GM12801 (cell line): ENCODE measurements around the gene ARHGEF9.

Source experiments
- CTCF ChIP-seq: IDR thresholded peaks from one replicate; pipeline ENCODE4 v1.5.1; 2011; ENCODE audit warnings: control low read depth; ENCODE audit not compliant: insufficient read length; ENCODE audit errors: extremely low read depth

The ARHGEF9 gene

GRCh38 chrX:63784346-63784901 lies 590 bp downstream of the ARHGEF9 start:
- no peak for TF ChIP-seq CTCF

DNA sequence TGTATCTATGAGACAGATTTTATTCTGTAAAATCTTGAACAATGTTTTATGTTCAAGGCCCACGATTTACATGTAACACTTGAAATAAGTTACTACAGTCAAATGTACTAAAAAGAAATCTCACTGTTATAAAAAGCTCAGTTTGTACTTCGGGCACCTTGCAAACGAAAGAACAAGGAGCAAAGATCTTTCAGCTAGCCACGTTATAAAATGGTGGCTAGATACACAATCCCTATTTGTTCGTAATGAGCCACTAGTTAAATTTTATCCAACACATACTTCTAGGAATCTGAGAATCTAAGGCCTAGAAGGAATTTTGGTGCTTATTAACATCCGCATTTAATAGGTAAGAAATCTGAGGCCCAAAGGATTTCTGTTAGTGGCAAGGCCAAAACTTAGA lies 2.5 kb downstream of the ARHGEF9 start:
- no peak for TF ChIP-seq CTCF

- no peak for TF ChIP-seq CTCF
Observed at GRCh38 chrX:63768760-63769159, 16.3 kb downstream of the ARHGEF9 start.

DNA sequence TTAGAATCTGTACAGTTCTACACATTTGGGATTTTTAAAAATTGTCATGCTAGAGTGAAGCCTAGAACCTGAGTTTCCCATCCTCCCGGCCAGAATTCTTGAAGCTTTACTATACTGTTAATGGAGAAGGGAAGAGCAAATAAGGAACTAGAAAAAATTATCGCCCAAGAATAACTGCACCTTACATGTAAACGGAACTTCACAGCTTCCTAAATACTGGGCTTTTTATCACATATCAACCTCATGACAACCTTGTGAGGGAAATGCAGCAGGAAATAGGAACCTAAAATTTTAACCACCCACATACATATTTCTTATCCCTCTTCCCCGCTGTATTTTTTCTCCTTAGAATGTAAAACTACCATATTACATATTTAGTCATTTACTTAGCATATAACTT lies 19.3 kb downstream of the ARHGEF9 start:
- no peak for TF ChIP-seq CTCF

DNA sequence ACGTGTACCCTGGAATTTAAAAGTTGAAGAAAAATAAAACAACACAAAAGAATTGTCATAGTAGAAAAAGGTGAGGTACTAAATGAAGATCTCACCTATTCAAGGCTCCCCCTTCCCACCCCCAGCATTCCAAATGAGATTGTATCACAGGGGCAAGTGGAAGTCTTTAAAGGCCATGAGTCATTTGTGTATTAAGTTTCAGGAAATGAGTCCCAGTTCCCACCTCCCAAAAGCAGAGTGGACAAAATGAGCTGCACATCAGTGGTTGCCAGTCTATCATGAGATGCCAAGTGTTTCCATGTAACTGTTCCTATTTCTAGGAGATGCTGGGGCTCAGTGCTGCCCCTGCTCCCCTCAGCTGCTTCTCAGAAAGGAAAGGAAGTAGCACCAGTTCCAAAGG lies 20.1 kb downstream of the ARHGEF9 start:
- TF ChIP-seq CTCF: no peak

GRCh38 chrX:63761639-63762038 lies 23.4 kb downstream of the ARHGEF9 start:
- no peak for TF ChIP-seq CTCF

DNA sequence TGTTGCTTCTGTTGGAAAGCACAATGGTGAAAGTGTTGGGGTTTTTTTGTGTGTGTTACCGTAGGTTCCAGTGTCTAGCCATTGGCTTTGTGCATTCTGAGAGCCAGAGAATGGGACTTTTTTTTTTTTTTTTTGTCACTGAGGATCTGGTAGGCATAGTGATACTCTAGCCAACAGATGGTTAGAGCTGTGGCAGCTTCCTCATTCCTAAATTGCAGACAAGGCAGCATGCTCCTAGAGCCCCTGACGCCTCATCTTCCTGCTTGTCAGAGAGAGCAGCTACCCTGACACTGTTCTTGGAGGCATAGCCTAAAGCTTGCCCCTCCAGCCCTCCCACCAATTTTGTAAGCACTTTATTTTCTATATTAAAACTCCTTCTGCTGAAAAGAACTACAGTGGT lies 27.0 kb downstream of the ARHGEF9 start:
- no peak for TF ChIP-seq CTCF

DNA sequence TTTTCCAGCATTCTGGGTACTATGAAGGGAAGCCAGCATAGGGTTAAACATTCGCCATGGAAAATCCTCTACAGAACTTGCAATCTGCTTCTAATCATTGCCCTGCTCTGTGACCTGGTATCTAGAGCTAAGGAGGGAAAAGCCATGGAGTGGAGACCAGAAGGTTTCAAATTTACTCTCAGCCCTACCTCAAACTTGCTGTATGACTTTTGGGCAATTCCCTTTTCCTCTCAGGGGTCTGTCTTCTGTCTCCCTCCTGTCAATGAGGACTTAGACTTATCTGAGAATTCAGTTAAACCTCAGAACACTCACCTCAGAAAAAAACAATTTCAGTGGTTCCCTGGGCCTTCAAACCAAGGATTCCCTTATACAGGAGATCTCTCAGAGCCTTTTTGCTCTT lies 29.1 kb downstream of the ARHGEF9 start:
- TF ChIP-seq CTCF: no peak
